AG10803 (cell line): Measurements from ENCODE around the gene AKTIP.
"Not testable (repeated sequence)": the region's sequence is repeated elsewhere in the genome, so short reads cannot be mapped to it uniquely, and the experiment has no call there.

ENCODE experiments used
- DNase-seq: peaks from one replicate; pipeline ENCODE4 v3.0.0; 2010; ENCODE audit warnings: low read depth
- H3K4me3 ChIP-seq: 2 replicates; pipeline ENCODE4 v1.5.1; 2011; ENCODE audit warnings: mild to moderate bottlenecking, low read length, control low read depth
- CTCF ChIP-seq: conservative IDR thresholded peaks from 2 replicates; pipeline ENCODE4 v1.5.1; 2011; ENCODE audit warnings: mild to moderate bottlenecking, low read length, control low read depth, inconsistent platforms

Gene AKTIP

DNA sequence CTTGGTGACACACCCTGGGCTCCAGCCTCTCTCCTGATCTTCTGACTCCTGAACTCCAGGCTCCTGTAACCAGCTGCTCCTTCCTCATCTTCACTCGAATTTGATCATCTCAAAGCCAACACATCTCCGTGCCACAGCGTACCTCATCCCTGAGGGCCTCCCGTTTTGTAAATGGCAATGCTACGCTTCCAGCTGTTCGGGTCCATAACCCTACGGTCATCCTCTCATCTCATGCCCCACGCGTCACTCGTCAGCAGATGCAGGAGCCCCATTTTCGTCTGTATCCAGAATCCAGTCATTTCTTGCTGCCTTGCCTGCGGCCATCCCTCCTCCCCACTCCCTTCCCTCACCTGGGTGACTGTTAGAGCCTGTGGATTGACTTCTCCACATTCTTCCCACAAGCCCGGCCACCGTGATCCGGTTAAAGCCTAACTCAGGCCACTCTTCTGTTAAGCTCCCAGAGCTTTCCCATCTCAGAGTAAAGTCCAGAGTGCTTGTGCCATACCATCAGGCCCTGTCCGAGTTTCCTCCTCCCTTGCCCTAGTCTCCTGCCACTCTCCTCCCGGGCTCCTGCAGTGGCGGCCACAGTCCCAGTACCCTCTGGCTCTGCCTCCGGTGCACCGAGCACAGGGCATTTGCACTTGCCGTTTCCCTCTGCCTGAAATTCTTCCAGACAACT, 20.3 kb upstream of the AKTIP start:
- TF ChIP-seq CTCF = no peak
- no peak overlapping the region for H3K4me3 ChIP-seq
- no peak for DNase-seq

DNA sequence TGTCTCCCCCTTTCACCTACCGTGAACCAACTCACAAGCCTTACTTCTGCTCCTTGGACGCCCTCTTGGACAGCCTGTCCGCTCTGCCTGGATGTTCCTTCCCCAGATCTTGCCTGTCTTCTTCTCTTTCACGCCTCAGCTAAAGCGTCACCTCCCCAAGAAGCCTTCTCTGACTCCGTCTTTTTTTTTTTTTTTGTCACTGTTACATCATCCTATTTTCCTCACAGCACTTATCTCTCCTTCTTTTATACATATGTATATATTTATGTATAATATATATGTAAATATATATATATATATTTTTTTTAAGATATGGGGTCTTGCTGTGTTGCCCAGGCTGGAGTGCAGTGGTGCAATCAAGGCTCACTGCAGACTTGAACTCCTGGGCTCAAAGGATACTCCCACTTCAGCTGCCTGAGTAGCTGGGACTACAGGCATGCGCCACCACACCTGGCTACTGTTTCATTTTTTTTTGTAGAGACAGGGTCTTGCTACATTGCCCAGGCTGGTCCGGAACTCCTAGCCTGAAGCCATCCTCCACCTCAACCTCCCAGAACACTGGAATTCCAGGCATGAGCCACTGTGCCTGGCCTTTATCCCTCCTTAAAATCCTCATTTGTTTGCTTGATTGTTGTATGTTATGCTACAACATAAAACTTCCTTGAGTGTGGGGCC, 16.5 kb upstream of the AKTIP start:
- DNase-seq = no peak
- no peak for TF ChIP-seq CTCF
- no peak overlapping the region for H3K4me3 ChIP-seq

DNA sequence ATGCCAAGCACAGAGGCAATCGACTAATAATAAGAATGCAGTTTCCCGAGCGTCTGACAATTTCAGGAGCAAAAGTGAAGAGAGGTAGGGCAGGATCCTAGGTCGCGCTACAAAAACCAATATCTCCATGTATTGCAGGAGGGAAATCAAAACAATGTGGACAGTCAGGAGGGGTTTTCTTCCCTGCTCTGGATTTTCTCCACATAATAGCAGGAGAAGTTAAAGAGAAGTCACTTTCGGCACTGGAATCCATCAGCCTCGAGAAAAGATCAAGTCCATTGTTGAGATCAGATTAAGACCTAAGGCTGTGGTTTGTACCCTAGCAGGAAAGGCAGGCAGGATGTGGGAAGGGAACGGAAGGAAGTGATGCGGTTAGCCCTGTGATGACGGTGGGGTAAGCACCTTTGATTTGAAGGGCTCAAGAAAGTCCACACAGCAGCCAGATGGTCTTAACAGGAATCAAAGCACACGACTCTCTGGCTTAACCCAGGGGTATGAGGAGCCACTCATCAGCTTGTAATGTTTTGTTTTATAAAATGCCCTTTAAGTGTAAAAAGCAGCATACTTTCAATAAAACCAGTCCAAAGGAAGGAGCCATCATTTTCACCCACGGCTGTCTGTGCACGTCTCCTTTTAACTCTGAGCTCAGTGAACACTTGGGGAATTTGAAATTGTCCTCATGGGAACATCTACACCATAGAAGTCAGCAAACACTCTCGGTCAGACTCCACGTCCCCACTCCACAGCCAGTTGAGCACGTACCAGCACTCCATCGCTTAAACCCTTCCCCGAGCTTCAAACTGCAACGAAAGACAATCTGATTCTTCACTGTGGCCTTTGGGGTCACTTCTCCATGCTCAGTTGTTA, 15.8 kb upstream of the AKTIP start:
- TF ChIP-seq CTCF = no peak
- no peak overlapping the region for H3K4me3 ChIP-seq
- DNase-seq = peak; percentile 43

DNA sequence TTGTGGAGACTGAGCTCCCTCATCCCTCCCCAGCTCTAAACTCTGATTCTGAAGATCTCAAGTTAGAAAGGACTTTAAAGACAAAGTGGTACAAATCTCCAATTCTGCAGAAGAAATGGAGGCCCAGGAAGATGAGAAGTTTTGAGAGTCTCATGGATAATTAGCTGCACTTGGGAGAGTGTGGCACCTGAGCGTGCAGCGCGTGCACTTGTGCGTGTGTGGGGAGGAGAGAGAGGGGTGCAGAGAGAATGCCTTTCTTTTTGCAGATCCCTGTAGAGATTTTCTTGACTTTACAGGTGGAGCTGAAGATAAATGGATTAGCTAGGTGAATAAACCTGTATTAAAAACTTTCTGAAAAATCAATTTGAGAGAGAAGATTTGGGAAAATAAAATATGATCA, 14.8 kb upstream of the AKTIP start:
- no peak for DNase-seq
- H3K4me3 ChIP-seq = no peak overlapping the region
- TF ChIP-seq CTCF = no peak

GRCh38 chr16:53515811-53516210, 12.8 kb upstream of the AKTIP start:
- no peak for DNase-seq
- H3K4me3 ChIP-seq = no peak overlapping the region
- TF ChIP-seq CTCF = no peak

DNA sequence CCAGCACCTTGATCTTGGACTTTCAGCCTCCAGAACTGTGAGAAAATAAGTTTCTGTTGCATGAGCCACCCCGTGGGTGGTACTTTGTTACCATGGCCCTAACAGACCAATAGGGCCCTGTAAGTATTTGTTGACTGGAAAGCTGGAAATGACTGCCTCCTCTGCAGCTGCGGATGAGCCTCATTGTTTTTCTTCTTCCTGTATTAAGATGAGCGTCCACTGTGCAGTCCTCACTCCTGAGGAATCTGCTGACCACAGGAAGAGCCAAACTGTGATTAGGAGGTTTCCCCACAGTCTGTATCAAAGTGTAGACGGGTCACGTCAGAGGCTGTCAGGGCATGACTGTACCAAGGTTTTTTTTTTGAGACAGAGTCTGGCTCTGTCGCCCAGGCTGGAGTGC, 12.2 kb upstream of the AKTIP start:
- no peak for TF ChIP-seq CTCF
- DNase-seq = no peak
- H3K4me3 ChIP-seq = no peak overlapping the region

- DNase-seq, H3K4me3 ChIP-seq: not testable (repeated sequence)
Observed at GRCh38 chr16:53512795-53513194, 9.8 kb upstream of the AKTIP start.
